ENCODE results near the gene TNIP3.

The TNIP3 gene

DNA sequence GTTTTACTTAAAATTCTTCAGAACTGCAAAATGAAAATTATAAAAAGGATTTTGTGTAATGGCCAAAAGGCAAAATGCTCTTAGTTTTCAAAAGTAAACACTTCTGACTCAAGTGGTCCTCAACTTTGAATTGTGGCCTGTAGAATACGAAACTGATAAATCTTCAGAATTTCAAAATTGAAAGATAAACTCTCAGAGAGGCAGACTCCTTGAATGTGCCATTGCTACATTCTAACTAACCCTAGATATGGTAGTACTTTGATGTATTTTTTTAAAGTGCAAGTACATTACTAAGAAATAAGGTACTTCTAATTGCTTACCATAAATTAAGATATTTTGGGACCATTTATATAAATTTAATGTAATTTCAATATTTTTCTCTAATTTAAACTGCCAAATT, 44.4 kb downstream of the TNIP3 start:
- Histone ChIP-seq H3K4me3 (no peak overlapping the region), H3K9ac (no peak overlapping the region), H3K4me2 (no peak overlapping the region), H3K27me3 (no peaks in the 10 kb centered on the region), H4K20me1 (no peaks in the 10 kb centered on the region), H3K36me3 (no peaks in the 10 kb centered on the region), H3K27ac (no peak overlapping the region), H3K4me1 (no peaks in the 10 kb centered on the region), H3K9me3 (no peaks in the 10 kb centered on the region)
- TF ChIP-seq Cebpa-rat (IDR thresholded peaks at IDR 0.05) = no peak

DNA sequence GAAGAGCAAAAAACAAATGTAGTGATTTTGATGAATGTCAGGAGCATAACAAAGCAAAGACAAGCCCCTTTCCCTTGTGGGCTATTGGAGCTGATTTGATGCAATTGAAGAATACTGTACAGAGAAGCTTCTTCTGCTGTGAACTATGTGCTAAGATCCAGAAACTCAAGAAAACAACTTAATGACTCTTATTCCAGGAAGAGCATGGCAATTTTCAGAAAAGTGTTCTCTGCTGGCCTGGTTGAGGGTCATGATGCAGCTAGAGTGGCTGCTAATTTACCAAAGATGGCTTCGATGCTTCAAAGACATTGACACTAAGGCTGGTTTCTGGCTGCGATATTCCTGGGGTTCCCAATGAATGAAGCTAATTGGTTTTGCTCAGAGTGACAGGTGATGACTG, 45.8 kb downstream of the TNIP3 start:
- Histone ChIP-seq H3K4me3 (no peak overlapping the region), H3K4me2 (no peak overlapping the region), H3K4me1 (no peaks in the 10 kb centered on the region), H3K9me3 (no peaks in the 10 kb centered on the region), H3K9ac (no peak overlapping the region), H3K27ac (no peak overlapping the region), H3K27me3 (no peaks in the 10 kb centered on the region), H3K36me3 (no peaks in the 10 kb centered on the region), H4K20me1 (no peaks in the 10 kb centered on the region)
- no peak for TF ChIP-seq Cebpa-rat (IDR thresholded peaks at IDR 0.05)

DNA sequence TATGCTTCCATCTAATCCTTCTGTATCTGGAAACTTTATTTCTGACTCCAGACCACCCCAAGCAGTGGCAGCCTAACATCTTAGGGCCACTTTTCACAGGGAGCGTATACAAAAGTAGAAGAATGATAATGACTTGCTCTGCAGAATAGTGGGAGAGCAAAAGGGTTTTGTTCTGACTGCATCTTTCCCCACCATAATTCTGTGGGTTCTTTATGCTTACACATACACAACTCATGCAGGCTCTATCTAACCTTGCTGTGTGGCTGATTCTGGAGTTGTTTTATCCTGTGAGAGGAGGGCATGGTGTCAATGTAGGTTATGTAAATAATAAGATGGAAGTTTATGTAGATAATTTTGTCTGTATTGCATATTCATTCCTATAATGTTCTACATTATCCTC, 49.4 kb downstream of the TNIP3 start:
- Histone ChIP-seq H3K4me2 (no peak overlapping the region), H3K4me3 (no peak overlapping the region), H4K20me1 (no peaks in the 10 kb centered on the region), H3K36me3 (no peaks in the 10 kb centered on the region), H3K27me3 (no peaks in the 10 kb centered on the region), H3K27ac (no peak overlapping the region), H3K9ac (no peak overlapping the region), H3K4me1 (no peaks in the 10 kb centered on the region), H3K9me3 (no peaks in the 10 kb centered on the region)
- no peak for TF ChIP-seq Cebpa-rat (IDR thresholded peaks at IDR 0.05)

DNA sequence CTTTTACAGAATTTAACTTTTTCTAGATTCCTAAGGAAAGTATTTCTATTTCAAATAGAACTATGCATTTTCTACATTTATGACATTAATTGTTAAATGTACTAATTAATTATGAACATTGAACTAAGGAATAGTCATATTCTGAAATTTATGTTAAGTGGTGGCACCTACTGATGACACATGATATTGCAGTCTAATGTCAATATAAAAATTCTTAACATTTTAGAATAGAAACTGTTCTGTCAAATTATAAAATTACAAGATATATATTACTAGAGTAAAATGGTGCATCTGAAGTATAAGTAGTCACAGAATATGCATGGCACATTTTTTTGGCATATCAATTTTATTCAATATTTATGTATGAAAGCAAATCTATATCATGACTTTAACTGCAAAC, 51.6 kb downstream of the TNIP3 start:
- no peak overlapping the region for H3K27ac ChIP-seq
- H3K4me2 ChIP-seq = no peak overlapping the region
- no peaks in the 10 kb centered on the region for H3K4me1 ChIP-seq
- TF ChIP-seq Cebpa-rat (IDR thresholded peaks at IDR 0.05) = no peak
- no peaks in the 10 kb centered on the region for H3K9me3 ChIP-seq
- H3K36me3 ChIP-seq = no peaks in the 10 kb centered on the region
- no peaks in the 10 kb centered on the region for H3K27me3 ChIP-seq
- no peak overlapping the region for H3K9ac ChIP-seq
- no peak overlapping the region for H3K4me3 ChIP-seq
- H4K20me1 ChIP-seq = no peaks in the 10 kb centered on the region

DNA sequence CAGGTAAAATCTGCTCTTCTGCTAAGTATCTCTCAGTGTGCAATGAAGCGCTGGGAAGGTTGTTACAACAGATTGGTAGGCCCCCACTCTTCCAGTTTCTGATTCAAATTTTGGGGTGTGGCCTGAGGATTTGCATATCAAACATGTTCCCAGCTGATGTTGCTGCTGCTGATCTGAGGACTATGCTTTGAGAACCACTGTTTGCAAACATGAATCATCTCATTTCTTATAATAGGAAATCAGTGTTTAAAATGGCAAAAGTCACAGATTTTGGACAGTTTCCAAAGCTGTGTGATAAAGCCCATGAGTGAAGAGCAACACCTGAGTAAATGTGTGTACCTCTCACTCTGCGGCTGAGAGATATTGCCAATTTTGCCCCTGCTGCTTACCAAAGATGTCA, 55.6 kb downstream of the TNIP3 start:
- Histone ChIP-seq H3K9me3 (no peaks in the 10 kb centered on the region), H3K27ac (no peak overlapping the region), H3K36me3 (no peaks in the 10 kb centered on the region), H4K20me1 (no peaks in the 10 kb centered on the region), H3K4me1 (no peaks in the 10 kb centered on the region), H3K9ac (no peak overlapping the region), H3K4me3 (no peak overlapping the region), H3K4me2 (no peak overlapping the region), H3K27me3 (no peaks in the 10 kb centered on the region)
- no peak for TF ChIP-seq Cebpa-rat (IDR thresholded peaks at IDR 0.05)

DNA sequence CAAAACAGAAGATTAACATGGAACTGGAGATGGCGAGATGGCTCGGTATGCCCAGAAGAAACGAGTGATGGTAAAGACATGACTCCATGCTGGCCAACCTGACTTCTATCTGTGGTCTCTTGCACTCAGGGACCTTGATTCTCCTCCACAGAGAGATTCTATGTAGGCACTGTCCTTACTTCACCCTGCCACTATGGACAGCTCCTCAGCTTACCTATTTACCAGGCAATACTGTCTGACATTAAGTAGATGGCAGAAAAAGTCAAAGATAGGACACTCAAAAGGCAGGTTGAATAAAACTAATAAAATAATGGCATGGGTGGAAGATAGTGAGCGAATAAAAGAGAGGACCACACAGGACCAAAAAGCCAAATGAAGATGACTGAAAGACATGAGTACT, 56.6 kb downstream of the TNIP3 start:
- H3K27ac ChIP-seq = no peak overlapping the region
- TF ChIP-seq Cebpa-rat (IDR thresholded peaks at IDR 0.05) = no peak
- no peaks in the 10 kb centered on the region for H4K20me1 ChIP-seq
- H3K9me3 ChIP-seq = no peaks in the 10 kb centered on the region
- H3K9ac ChIP-seq = no peak overlapping the region
- no peak overlapping the region for H3K4me3 ChIP-seq
- no peak overlapping the region for H3K4me2 ChIP-seq
- no peaks in the 10 kb centered on the region for H3K36me3 ChIP-seq
- no peaks in the 10 kb centered on the region for H3K4me1 ChIP-seq
- no peaks in the 10 kb centered on the region for H3K27me3 ChIP-seq

DNA sequence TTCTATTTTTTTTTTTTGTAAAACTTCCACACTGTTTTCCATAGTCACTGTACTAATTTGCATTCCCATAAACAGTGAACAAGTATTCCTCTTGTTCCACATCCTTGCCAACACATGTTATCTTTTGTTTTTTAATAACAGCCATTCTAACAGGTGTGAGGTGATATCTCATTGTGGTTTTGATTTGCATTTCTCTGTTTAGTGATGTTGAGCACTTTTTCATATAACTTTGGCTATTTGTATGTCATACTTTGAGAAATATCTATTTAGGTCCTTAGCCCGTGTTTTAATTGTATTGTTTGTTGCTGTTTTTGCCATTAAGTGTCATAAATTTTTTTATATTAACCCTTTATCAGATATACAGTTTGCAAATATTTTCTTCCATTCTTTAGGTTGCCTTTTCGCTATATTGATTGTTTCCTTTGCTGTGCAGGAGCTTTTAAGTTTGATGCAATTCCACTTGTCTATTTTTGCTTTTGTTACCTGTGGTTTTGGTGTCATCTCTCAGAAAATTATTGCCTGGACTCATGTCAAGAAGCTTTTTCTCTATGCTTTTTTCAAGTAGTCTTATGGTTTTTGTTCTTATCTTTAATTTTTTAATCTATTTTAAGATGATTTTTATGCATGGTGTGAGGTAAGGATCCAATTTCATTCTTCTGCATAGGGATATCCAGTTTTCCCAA, 63.9 kb downstream of the TNIP3 start:
- Histone ChIP-seq H4K20me1 (no peaks in the 10 kb centered on the region), H3K4me2 (no peak overlapping the region), H3K4me3 (no peak overlapping the region), H3K27ac (no peak overlapping the region), H3K9ac (no peak overlapping the region), H3K9me3 (no peaks in the 10 kb centered on the region), H3K27me3 (no peaks in the 10 kb centered on the region), H3K36me3 (no peaks in the 10 kb centered on the region), H3K4me1 (no peaks in the 10 kb centered on the region)
- TF ChIP-seq Cebpa-rat (IDR thresholded peaks at IDR 0.05) = no peak

DNA sequence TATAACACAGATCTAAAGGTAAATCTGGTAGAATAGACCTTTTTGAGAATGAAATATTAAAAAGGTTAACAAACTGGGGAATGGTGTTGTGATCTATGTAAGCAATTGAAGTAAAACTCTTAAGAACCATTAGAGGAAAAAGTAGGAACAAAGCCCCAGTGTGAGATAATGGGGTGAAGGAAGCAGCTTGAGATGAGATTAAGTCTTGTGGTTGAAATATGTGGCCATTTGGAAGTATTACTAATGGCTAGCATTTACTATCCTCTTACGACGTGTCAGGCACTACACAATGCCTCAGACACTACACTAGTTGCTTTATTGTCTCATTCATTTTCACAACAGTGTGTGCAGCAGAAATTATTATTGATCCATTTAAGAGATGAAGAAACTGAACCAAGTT, 65.9 kb downstream of the TNIP3 start:
- no peak overlapping the region for H3K9ac ChIP-seq
- no peak overlapping the region for H3K27ac ChIP-seq
- TF ChIP-seq Cebpa-rat (IDR thresholded peaks at IDR 0.05) = no peak
- H3K36me3 ChIP-seq = no peaks in the 10 kb centered on the region
- no peaks in the 10 kb centered on the region for H3K4me1 ChIP-seq
- H3K9me3 ChIP-seq = no peaks in the 10 kb centered on the region
- H4K20me1 ChIP-seq = no peaks in the 10 kb centered on the region
- H3K4me3 ChIP-seq = no peak overlapping the region
- no peaks in the 10 kb centered on the region for H3K27me3 ChIP-seq
- H3K4me2 ChIP-seq = no peak overlapping the region

DNA sequence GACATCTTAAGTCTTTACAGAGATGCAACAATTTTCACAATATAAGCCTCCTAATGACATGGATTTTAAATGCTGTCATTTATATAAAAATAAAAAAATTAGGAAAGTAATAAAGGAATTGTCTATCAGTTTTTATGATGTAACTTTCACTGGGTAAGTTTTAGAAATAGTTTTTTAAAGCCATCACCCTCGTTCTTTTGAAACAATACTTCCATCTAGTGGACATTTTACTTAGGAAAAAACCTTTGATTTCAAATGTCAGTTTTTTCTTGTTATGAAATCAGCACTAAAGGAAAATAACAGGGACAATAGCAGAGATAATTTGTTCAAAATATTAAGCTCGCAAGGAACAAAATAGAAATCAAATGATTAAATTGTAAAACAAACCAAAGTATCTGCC, 67.5 kb downstream of the TNIP3 start:
- Histone ChIP-seq H3K9ac (no peak overlapping the region), H3K9me3 (no peaks in the 10 kb centered on the region), H3K4me1 (no peaks in the 10 kb centered on the region), H3K27me3 (no peaks in the 10 kb centered on the region), H4K20me1 (no peaks in the 10 kb centered on the region), H3K36me3 (no peaks in the 10 kb centered on the region), H3K4me2 (no peak overlapping the region), H3K27ac (no peak overlapping the region), H3K4me3 (no peak overlapping the region)
- TF ChIP-seq Cebpa-rat (IDR thresholded peaks at IDR 0.05) = no peak

DNA sequence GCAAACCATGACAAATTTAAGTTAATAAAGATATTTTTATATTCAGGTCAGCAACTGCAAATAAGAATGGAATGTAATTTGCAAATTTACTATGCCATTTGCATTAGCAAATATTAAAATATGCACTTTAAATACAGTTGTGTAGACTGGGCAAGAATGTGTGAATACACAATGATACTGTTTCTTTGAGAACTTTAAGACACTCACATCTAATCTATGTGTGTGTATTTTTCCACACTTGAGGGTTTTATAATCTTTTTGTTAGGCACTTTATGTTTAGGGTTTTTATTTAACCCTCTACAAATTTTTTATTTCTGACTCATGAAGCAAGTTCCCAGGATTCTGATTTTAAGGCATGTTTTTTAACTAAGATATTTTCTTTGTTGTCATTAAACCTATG, 67.9 kb downstream of the TNIP3 start:
- no peak overlapping the region for H3K4me2 ChIP-seq
- H3K27ac ChIP-seq = no peak overlapping the region
- H3K27me3 ChIP-seq = no peaks in the 10 kb centered on the region
- no peak overlapping the region for H3K4me3 ChIP-seq
- H3K9me3 ChIP-seq = no peaks in the 10 kb centered on the region
- TF ChIP-seq Cebpa-rat (IDR thresholded peaks at IDR 0.05) = no peak
- no peaks in the 10 kb centered on the region for H3K36me3 ChIP-seq
- H4K20me1 ChIP-seq = no peaks in the 10 kb centered on the region
- no peaks in the 10 kb centered on the region for H3K4me1 ChIP-seq
- no peak overlapping the region for H3K9ac ChIP-seq

All from BLaER1 (cell line).